Fibroblast of pulmonary artery (primary cell): Measurements from ENCODE around the gene EFHC1.
A peak's percentile ranks its signal among the peaks of the same experiment; 100 is the strongest.

Experiments used
- DNase-seq: peaks from one replicate; pipeline ENCODE4 v3.0.0-alpha.2; 2010; ENCODE audit warnings: low read depth
- H3K4me3 ChIP-seq: replicated peaks from 2 replicates; pipeline ENCODE4 v1.5.1; 2011; ENCODE audit warnings: low read depth, mild to moderate bottlenecking, control low read depth, low read length, moderate library complexity
- CTCF ChIP-seq: IDR thresholded peaks from 2 replicates; pipeline ENCODE4 v1.5.1; 2011; ENCODE audit warnings: mild to moderate bottlenecking, control low read depth, low read length, inconsistent platforms; ENCODE audit errors: missing control alignments

The EFHC1 gene

GRCh38 chr6:52500238-52501129 lies 80.3 kb downstream of the EFHC1 start:
- no peak for DNase-seq

DNA sequence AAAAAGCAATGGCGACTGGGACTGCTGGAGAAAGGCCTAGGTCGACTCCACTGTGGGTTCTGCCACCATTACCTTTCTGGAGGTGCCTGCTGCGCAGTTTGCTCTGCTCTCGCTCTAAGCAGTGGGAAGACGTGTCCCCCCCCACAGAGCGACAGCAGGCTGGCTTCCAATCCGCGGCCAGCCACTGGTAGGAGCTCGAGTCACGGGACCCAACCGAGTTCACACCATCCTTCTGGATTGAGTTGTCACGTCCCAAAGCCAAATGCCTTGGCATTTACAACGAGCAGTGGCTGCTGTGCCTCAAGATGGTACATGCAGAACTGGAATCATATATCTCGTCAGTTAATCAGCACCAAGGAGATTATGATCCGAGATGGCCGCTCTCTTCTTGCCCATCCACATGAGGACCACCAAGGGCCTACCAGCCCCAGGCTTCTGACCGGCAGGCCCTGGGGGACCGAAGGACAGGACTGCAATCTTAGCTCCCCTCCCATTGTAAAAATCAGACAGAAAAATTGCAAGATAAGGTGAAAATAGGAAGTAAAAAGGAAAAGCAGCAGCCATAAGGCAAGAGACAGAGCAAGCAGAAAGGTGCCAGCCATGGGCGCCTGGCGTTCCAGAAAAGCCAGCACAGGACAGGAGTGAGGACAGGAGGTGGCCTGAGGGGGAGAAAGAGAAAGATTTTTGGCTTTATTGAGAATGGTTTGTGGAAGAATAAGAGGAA lies 82.3 kb downstream of the EFHC1 start:
- TF ChIP-seq CTCF: no peak
- H3K4me3 ChIP-seq: no peak overlapping the region
- DNase-seq: no peak

More at GRCh38 chr6:52500238-52501129, 80.3 kb downstream of the EFHC1 start:
- no peak for TF ChIP-seq CTCF
- no peak overlapping the region for H3K4me3 ChIP-seq

DNA sequence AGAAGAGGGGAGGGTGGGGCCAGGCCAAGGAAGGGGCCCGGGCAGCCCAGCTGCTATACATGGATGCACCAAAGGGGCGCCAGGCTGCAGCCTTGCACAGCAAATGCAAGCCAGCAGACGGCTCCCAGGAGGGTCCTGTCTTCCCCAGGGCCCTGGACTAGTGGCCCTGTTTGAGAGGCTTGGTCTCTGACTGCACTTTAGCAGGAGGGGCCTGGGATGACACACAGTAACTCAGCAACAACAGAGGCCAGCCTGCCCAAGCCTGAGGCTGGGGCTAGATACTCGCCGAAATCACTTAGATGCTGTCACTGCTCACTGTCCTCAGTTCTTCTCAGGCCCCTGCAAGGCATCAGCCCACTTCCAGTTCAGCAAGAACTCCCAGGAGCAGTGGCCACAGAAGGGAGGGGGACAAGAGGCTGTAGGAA lies 83.2 kb downstream of the EFHC1 start:
- no peak for DNase-seq
- H3K4me3 ChIP-seq: no peak overlapping the region
- TF ChIP-seq CTCF: no peak

- no peak for TF ChIP-seq CTCF
- peak; percentile 69 for DNase-seq
- no peak overlapping the region for H3K4me3 ChIP-seq
Measured at GRCh38 chr6:52503851-52504781, 84.0 kb downstream of the EFHC1 start.

- no peak for DNase-seq
- no peak for TF ChIP-seq CTCF
- no peak overlapping the region for H3K4me3 ChIP-seq
Measured at GRCh38 chr6:52504782-52505136, 84.6 kb downstream of the EFHC1 start.

- no peak for TF ChIP-seq CTCF
- H3K4me3 ChIP-seq: no peak overlapping the region
- DNase-seq: no peak
Measured at GRCh38 chr6:52505726-52506409, 85.7 kb downstream of the EFHC1 start.
